Type B pancreatic cell (in vitro differentiated cells): ENCODE results near the gene ULK4. TPM values are rescaled to one million over a fixed set of nuclear protein-coding genes. Genes with fewer than 3 reads are reported as not detected.

ENCODE experiments used
- DNase-seq: peaks from one replicate; pipeline ENCODE4 v3.0.0; 2021; ENCODE audit warnings: mixed read lengths; ENCODE audit not compliant: unreplicated experiment; ENCODE audit errors: extremely low spot score
- H3K27ac Mint-ChIP-seq: 2 replicates; pipeline ENCODE4 v1.8.0; 2021; ENCODE audit warnings: mild to moderate bottlenecking, mixed read lengths
- H3K27me3 Mint-ChIP-seq: 2 replicates; pipeline ENCODE4 v1.8.0; 2021; ENCODE audit warnings: mixed read lengths
- H3K36me3 Mint-ChIP-seq: 2 replicates; pipeline ENCODE4 v1.8.0; 2021; ENCODE audit warnings: mixed read lengths
- H3K4me1 Mint-ChIP-seq: one replicate; pipeline ENCODE4 v1.8.0; 2021; ENCODE audit warnings: mixed read lengths; ENCODE audit not compliant: unreplicated experiment
- H3K4me3 Mint-ChIP-seq: 2 replicates; pipeline ENCODE4 v1.8.0; 2021; ENCODE audit warnings: mild to moderate bottlenecking, mixed read lengths
- H3K9me3 Mint-ChIP-seq: 2 replicates; pipeline ENCODE4 v1.8.0; 2021; ENCODE audit warnings: mixed read lengths
- CTCF ChIP-seq: fragments of 200-600 bp; sonication (generic); conservative IDR thresholded peaks from 2 replicates; pipeline ENCODE4 v1.5.0; 2021; ENCODE audit warnings: antibody characterized with exemption, mild to moderate bottlenecking
- total RNA-seq: library from RNA; stranded (reverse); gene quantifications from 2 replicates; pipeline ENCODE4 v1.2.1, GENCODE V29; 2021; ENCODE audit warnings: low replicate concordance

ULK4 gene
- total RNA-seq, 1 donor from 2014 or later, result 10.7 TPM

- H3K9me3 Mint-ChIP-seq, result no peaks in the 10 kb centered on the region
- TF ChIP-seq CTCF, result no peak
- no peak overlapping the region for H3K4me3 Mint-ChIP-seq
- H3K4me1 Mint-ChIP-seq, result no peaks in the 10 kb centered on the region
- no peak for DNase-seq
- no peaks in the 10 kb centered on the region for H3K27me3 Mint-ChIP-seq
- no peak overlapping the region for H3K27ac Mint-ChIP-seq
- H3K36me3 Mint-ChIP-seq, result no peaks in the 10 kb centered on the region
Measured at GRCh38 chr3:41749988-41750387, 211.9 kb downstream of the ULK4 start.

GRCh38 chr3:41746215-41746614, 215.7 kb downstream of the ULK4 start:
- Mint-ChIP-seq H3K27ac (no peak overlapping the region), H3K27me3 (no peaks in the 10 kb centered on the region), H3K4me1 (no peaks in the 10 kb centered on the region), H3K9me3 (no peaks in the 10 kb centered on the region), H3K36me3 (no peaks in the 10 kb centered on the region), H3K4me3 (no peak overlapping the region)
- TF ChIP-seq CTCF, result no peak
- no peak for DNase-seq

- peaks cover 5% of the 10 kb centered on the region for H3K9me3 Mint-ChIP-seq
- DNase-seq, result no peak
- H3K27me3 Mint-ChIP-seq, result no peaks in the 10 kb centered on the region
- no peak overlapping the region for H3K4me3 Mint-ChIP-seq
- TF ChIP-seq CTCF, result no peak
- H3K27ac Mint-ChIP-seq, result no peak overlapping the region
- no peaks in the 10 kb centered on the region for H3K4me1 Mint-ChIP-seq
- no peaks in the 10 kb centered on the region for H3K36me3 Mint-ChIP-seq
Measured at GRCh38 chr3:41742121-41742520, 219.8 kb downstream of the ULK4 start.

GRCh38 chr3:41740374-41740886, 221.5 kb downstream of the ULK4 start:
- H3K9me3 Mint-ChIP-seq, result peaks cover 5% of the 10 kb centered on the region
- no peaks in the 10 kb centered on the region for H3K27me3 Mint-ChIP-seq
- no peak overlapping the region for H3K27ac Mint-ChIP-seq
- no peaks in the 10 kb centered on the region for H3K4me1 Mint-ChIP-seq
- TF ChIP-seq CTCF, result no peak
- no peak overlapping the region for H3K4me3 Mint-ChIP-seq
- DNase-seq, result no peak
- H3K36me3 Mint-ChIP-seq, result no peaks in the 10 kb centered on the region

- TF ChIP-seq CTCF, result no peak
- H3K4me3 Mint-ChIP-seq, result no peak overlapping the region
- H3K4me1 Mint-ChIP-seq, result no peaks in the 10 kb centered on the region
Measured at GRCh38 chr3:41726891-41727290, 235.0 kb downstream of the ULK4 start.

GRCh38 chr3:41717641-41718040, 244.3 kb downstream of the ULK4 start:
- no peaks in the 10 kb centered on the region for H3K27me3 Mint-ChIP-seq
- no peak for TF ChIP-seq CTCF
- peaks cover 5% of the 10 kb centered on the region for H3K4me1 Mint-ChIP-seq
- H3K27ac Mint-ChIP-seq, result no peak overlapping the region
- H3K9me3 Mint-ChIP-seq, result no peaks in the 10 kb centered on the region
- no peak for DNase-seq
- H3K36me3 Mint-ChIP-seq, result peaks cover 6% of the 10 kb centered on the region
- H3K4me3 Mint-ChIP-seq, result no peak overlapping the region

More at GRCh38 chr3:41726891-41727290, 235.0 kb downstream of the ULK4 start:
- no peak overlapping the region for H3K27ac Mint-ChIP-seq
- H3K27me3 Mint-ChIP-seq, result no peaks in the 10 kb centered on the region
- DNase-seq, result no peak
- H3K36me3 Mint-ChIP-seq, result no peaks in the 10 kb centered on the region
- H3K9me3 Mint-ChIP-seq, result peaks cover 13% of the 10 kb centered on the region
